DMS153 treated with DMSO at 0.1 percent for 48 hours (cell line): Measurements from ENCODE around the gene IGF2BP2.
"Not testable (repeated sequence)": the region's sequence is repeated elsewhere in the genome, so short reads cannot be mapped to it uniquely, and the experiment has no call there.

Experiments used
- DNase-seq: peaks from one replicate; lab custom pipeline; 2025; ENCODE audit not compliant: unreplicated experiment; lab: John Stamatoyannopoulos, UW

Gene IGF2BP2

GRCh38 chr3:185838417-185838989 is 13.7 kb upstream of the IGF2BP2 start:
- DNase-seq = not testable (repeated sequence)

GRCh38 chr3:185837414-185837813 is 12.6 kb upstream of the IGF2BP2 start:
- DNase-seq = no peak

GRCh38 chr3:185831990-185832389 is 7.1 kb upstream of the IGF2BP2 start:
- DNase-seq = no peak

GRCh38 chr3:185831195-185831594 is 6.4 kb upstream of the IGF2BP2 start:
- no peak for DNase-seq

- DNase-seq = no peak
These were observed 5.4 kb upstream of the IGF2BP2 start for GRCh38 chr3:185830018-185830797.

- DNase-seq = no peak
These were observed 3.9 kb upstream of the IGF2BP2 start for GRCh38 chr3:185828755-185829154.

GRCh38 chr3:185827595-185828344 is 2.9 kb upstream of the IGF2BP2 start:
- no peak for DNase-seq

GRCh38 chr3:185825639-185826481 is 1.0 kb upstream of the IGF2BP2 start:
- no peak for DNase-seq

- DNase-seq = no peak
These were observed 514 bp downstream of the IGF2BP2 start for GRCh38 chr3:185824051-185825005.

GRCh38 chr3:185823078-185824044 is 1.5 kb downstream of the IGF2BP2 start:
- DNase-seq = no peak

- no peak for DNase-seq
These were observed 2.4 kb downstream of the IGF2BP2 start for GRCh38 chr3:185822221-185823000.

GRCh38 chr3:185820973-185821758 is 3.7 kb downstream of the IGF2BP2 start:
- DNase-seq = no peak

- no peak for DNase-seq
These were observed 6.5 kb downstream of the IGF2BP2 start for GRCh38 chr3:185818267-185818875.

GRCh38 chr3:185815391-185816282 is 9.2 kb downstream of the IGF2BP2 start:
- no peak for DNase-seq

- DNase-seq = no peak
These were observed 11.1 kb downstream of the IGF2BP2 start for GRCh38 chr3:185813691-185814215.

GRCh38 chr3:185813205-185813604 is 11.6 kb downstream of the IGF2BP2 start:
- no peak for DNase-seq
